GM06990 (cell line): ENCODE results near the gene HOXA13.

Experiments used
- DNase-seq: peaks from one replicate; pipeline ENCODE4 v3.0.0-alpha.2; 2011; ENCODE audit not compliant: insufficient read length; ENCODE audit errors: extremely low read depth
- H3K27me3 ChIP-seq: replicated peaks from 2 replicates; pipeline ENCODE4 v1.6.0; 2011; ENCODE audit warnings: low read length; ENCODE audit not compliant: control insufficient read depth, insufficient read depth
- H3K36me3 ChIP-seq: 2 replicates; pipeline ENCODE4 v1.5.1; 2011; ENCODE audit warnings: low read length; ENCODE audit not compliant: control insufficient read depth, insufficient read depth
- H3K4me3 ChIP-seq: replicated peaks from 2 replicates; pipeline ENCODE4 v1.5.1; 2011; ENCODE audit warnings: low read depth, mild to moderate bottlenecking, control low read depth, low read length
- TF ChIP-seq, protein P1 (sequence below): IDR thresholded peaks from 2 replicates; pipeline ENCODE4 v1.5.1; 2011; ENCODE audit warnings: low read length, control low read depth, mild to moderate bottlenecking, inconsistent platforms; ENCODE audit not compliant: insufficient read depth, poor library complexity, severe bottlenecking

Gene HOXA13

DNA sequence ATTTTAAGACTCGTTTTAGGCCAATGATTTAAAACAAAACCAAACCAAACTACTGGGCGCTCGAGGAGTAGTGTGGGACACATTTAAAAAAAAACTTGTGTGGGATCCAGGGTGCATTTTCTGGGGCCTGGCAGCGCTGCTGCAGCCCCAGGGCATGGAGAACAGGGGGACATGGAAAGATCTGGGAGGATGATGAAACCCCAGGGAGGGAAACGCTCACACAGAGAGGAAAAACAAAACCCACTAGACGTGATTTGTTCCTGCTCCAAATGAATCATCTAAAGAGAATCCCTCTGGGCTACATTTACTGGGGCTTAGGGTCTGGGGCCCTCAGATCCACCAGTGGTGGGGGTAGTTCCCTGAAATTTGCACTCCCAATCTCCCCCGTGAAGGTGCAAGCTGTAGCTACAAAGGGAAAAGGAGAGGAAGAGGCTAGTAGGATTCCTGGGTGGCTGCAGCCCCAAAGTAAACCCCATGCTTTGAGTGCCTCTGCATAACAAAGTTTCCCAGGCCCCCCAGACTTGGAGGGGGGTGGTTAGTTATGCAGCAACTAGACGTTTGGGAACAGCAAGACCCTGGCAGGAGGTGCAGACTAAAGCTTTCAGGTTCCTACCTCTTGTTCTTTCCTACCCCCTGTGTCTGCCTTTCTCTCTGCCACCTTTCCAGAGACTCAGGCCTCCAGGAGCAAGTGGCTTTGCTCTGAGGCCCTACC, 14.5 kb upstream of the HOXA13 start:
- no peak for DNase-seq
- Histone ChIP-seq H3K27me3 (no peaks in the 10 kb centered on the region; the same call in none of the 2 replicates), H3K36me3 (no peaks in the 10 kb centered on the region), H3K4me3 (no peak overlapping the region)
- TF ChIP-seq, protein P1, sequence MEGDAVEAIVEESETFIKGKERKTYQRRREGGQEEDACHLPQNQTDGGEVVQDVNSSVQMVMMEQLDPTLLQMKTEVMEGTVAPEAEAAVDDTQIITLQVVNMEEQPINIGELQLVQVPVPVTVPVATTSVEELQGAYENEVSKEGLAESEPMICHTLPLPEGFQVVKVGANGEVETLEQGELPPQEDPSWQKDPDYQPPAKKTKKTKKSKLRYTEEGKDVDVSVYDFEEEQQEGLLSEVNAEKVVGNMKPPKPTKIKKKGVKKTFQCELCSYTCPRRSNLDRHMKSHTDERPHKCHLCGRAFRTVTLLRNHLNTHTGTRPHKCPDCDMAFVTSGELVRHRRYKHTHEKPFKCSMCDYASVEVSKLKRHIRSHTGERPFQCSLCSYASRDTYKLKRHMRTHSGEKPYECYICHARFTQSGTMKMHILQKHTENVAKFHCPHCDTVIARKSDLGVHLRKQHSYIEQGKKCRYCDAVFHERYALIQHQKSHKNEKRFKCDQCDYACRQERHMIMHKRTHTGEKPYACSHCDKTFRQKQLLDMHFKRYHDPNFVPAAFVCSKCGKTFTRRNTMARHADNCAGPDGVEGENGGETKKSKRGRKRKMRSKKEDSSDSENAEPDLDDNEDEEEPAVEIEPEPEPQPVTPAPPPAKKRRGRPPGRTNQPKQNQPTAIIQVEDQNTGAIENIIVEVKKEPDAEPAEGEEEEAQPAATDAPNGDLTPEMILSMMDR: no peak

DNA sequence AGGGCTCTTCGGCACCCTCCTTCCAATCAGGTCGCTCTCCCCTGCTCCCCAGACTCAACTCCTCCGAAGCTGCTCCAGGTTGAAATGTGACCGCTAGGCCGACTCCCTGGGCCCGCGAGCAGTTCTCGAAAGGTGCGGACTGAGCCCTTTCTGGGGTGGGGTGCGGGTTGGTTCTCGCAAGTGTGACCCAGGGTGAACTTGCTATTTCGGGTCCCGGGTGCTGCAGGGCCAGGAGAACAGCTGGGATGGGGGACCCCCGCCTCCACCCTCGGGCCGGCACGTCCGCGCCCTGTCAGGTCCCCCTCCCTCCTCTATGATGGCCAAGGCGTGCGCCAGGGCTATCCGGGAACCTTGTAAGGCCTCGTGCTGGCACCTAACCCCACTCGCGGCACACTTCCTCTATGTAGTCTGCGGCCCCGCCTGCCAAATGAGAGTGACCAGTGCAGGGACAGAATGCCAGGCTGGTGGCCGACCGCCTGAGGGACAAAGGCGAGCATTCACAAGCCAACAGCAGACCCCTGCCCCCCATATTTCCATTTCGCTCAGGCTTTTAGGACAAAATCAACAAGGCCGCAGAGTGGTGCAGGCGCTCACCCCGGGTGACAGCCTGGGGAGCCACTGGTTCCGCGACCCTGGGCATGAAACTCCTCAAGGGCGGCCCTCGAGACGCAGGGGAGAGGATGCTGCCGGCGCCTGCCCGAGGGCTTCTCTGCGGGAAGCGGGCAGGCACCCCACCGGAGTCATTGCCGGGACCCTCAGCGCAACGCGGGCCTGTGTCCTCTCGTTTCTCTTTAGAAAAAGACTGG, 13.7 kb upstream of the HOXA13 start:
- TF ChIP-seq, protein P1: no peak
- H3K27me3 ChIP-seq: no peaks in the 10 kb centered on the region; the same call in none of the 2 replicates
- no peak for DNase-seq
- no peaks in the 10 kb centered on the region for H3K36me3 ChIP-seq
- H3K4me3 ChIP-seq: no peak overlapping the region

DNA sequence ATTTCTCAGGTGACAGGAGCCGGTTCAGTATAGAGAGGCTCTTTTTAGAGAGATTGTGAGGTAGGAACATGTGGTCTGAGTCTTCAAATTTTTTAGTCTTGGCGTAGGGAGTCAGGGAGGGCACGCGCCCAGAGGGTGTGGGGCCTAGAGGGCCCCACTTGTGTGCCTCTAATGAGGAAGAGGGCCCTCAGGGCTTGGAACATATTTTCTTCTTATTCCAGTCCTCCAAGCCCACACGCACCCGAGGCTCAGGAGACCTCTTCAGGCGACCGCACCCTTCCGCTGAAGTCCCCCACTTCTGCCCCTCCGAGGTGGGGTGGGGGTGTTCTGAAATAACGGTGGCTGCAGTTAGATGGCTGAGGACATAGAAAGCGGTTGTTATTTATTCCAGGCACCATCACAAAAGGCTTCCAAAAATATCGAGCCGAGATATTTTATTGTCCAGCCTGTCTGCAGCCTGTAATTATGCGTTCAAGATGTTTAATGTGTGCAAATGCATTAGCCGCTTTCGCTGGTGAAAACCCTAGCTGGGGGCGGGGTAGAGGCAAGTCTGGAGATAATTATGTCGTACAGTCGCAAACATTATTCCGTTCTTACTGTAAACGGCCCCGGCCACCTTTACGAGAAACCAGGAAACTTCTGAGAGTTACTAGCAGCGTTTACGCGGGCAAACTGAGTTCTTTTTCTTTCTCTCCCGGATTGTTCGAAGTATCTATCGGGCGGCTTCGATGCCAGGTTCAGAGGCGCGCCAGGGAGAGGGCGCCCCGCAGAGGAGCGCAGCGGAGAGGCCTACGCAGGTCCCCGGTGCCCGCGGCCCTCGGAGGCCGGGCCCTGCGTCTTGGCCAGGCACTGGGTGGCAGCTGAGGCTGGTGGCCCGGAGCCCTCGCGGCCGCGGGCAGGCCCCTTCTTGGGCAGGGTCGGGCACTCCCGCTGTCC, 12.9 kb upstream of the HOXA13 start:
- no peak for DNase-seq
- Histone ChIP-seq H3K4me3 (no peak overlapping the region), H3K27me3 (no peaks in the 10 kb centered on the region; the same call in none of the 2 replicates), H3K36me3 (no peaks in the 10 kb centered on the region)
- TF ChIP-seq, protein P1: no peak

DNA sequence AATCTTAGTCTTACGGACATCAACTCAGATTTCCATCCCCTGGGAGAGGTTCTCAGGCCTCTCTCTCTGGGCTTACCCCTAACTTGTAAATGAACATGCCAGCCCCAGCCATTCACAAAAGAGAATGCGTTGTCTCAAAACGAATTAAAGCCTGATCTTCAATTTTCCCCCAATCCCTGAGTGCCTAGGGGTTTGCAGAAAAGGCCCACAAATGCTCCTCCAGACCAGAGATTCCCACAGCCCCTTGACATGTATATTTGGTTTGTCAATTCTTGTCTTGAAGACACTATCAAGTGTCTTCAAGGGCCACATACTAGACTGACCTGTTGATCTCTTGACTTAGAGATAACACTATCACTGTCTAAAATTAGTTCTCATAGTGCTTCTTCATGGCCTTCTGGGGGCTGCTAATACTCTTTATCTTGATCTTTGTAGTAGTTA, 11.9 kb upstream of the HOXA13 start:
- Histone ChIP-seq H3K4me3 (no peak overlapping the region), H3K36me3 (no peaks in the 10 kb centered on the region), H3K27me3 (no peaks in the 10 kb centered on the region; the same call in none of the 2 replicates)
- DNase-seq: no peak
- TF ChIP-seq, protein P1: no peak

DNA sequence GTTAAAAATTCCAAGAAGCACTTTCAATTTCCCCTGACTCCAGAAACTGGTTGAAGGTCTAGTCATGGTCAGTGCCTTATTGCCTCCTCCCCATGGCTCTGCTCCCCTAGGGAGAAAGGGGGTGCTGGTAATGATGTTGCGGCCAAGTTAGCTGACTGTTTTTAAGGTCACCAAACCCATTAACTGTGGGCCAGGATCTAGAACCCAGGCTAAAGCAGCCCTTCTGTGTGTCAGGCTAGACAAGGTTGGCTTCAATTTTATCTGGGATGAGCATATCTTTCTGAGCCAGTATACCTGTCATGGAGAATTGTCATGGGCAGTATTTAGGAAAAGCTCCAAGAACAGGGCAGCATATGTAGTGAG, 11.2 kb upstream of the HOXA13 start:
- no peaks in the 10 kb centered on the region; the same call in 1 of the 2 replicates for H3K27me3 ChIP-seq
- H3K36me3 ChIP-seq: no peaks in the 10 kb centered on the region
- DNase-seq: no peak
- no peak overlapping the region for H3K4me3 ChIP-seq
- TF ChIP-seq, protein P1: no peak
